Right atrium auricular region (tissue), 2 donors: ENCODE results near the gene INPP5J. TPM values are rescaled to one million over a fixed set of nuclear protein-coding genes. Genes with fewer than 3 reads are reported as not detected.

Experiments used
- DNase-seq: peaks from one replicate; pipeline ENCODE4 v3.0.0-alpha.2; 2019; ENCODE audit warnings: low spot score
- H3K27ac ChIP-seq, 2 donors: fragments of 200-600 bp; sonication (generic); 1 replicate in 1 of 2; 2 replicates in 1 of 2; pipeline ENCODE4 v1.5.1; 2016 to 2019
- H3K27me3 ChIP-seq, 2 donors: fragments of 200-600 bp; sonication (generic); one replicate each; pipeline versions ENCODE4 v1.5.1 to v1.6.0; 2017 to 2019
- H3K36me3 ChIP-seq: fragments of 200-600 bp; sonication (generic); one replicate; pipeline ENCODE4 v1.5.1; 2016
- H3K4me1 ChIP-seq, 2 donors: fragments of 200-600 bp; sonication (generic); one replicate each; pipeline versions ENCODE4 v1.5.1 to v1.6.0; 2017 to 2019
- H3K4me3 ChIP-seq, 2 donors: fragments of 200-600 bp; sonication (generic); 1 replicate in 1 of 2; 2 replicates in 1 of 2; pipeline ENCODE4 v1.5.1; 2017 to 2019; ENCODE audit warnings: mild to moderate bottlenecking in 1 of 2, moderate library complexity in 1 of 2
- H3K9me3 ChIP-seq, 2 donors: fragments of 200-600 bp; sonication (generic); one replicate each; pipeline ENCODE4 v1.5.1; 2019
- total RNA-seq, 2 donors: library from RNA; depleted of rRNA; stranded (reverse); fragments of >200 nt; gene quantifications; one replicate each; pipeline ENCODE4 v1.1.0, GENCODE V29; 2016
- TF ChIP-seq, protein P1 (sequence below), 2 donors: fragments of 200-600 bp; sonication (generic); IDR thresholded peaks; one replicate each; pipeline ENCODE4 v1.5.1; 2019; ENCODE audit warnings: antibody characterized with exemption in 2 of 2

The INPP5J gene
- total RNA-seq, 2 donors from 2014 or later: 17.6 to 26.3 TPM

DNA sequence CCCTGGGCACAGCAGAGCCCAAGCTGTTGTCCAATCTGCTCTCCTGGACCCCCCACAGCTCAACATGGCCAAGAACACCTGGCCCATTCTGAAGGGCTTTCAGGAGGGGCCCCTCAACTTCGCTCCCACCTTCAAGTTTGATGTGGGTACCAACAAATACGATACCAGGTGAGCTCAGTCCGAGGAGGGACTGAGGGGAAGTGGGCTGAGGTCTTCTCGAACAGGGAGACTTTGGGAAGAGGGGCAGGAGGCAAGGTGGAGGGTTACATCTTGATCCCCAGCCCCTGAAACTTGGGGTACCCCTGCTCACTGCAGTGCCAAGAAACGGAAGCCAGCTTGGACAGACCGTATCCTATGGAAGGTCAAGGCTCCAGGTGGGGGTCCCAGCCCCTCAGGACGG, 5.4 kb downstream of the INPP5J start:
- Histone ChIP-seq H3K27me3 (no peaks in the 10 kb centered on the region), H3K27ac (no peak overlapping the region), H3K4me1 (peaks cover 0 to 10% of the 10 kb centered on the region in 2 donors), H3K36me3 (peaks cover 7% of the 10 kb centered on the region), H3K4me3 (no peak overlapping the region), H3K9me3 (no peaks in the 10 kb centered on the region)
- TF ChIP-seq, protein P1, sequence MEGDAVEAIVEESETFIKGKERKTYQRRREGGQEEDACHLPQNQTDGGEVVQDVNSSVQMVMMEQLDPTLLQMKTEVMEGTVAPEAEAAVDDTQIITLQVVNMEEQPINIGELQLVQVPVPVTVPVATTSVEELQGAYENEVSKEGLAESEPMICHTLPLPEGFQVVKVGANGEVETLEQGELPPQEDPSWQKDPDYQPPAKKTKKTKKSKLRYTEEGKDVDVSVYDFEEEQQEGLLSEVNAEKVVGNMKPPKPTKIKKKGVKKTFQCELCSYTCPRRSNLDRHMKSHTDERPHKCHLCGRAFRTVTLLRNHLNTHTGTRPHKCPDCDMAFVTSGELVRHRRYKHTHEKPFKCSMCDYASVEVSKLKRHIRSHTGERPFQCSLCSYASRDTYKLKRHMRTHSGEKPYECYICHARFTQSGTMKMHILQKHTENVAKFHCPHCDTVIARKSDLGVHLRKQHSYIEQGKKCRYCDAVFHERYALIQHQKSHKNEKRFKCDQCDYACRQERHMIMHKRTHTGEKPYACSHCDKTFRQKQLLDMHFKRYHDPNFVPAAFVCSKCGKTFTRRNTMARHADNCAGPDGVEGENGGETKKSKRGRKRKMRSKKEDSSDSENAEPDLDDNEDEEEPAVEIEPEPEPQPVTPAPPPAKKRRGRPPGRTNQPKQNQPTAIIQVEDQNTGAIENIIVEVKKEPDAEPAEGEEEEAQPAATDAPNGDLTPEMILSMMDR (IDR thresholded peaks at IDR 0.05): no peak
- DNase-seq: no peak

DNA sequence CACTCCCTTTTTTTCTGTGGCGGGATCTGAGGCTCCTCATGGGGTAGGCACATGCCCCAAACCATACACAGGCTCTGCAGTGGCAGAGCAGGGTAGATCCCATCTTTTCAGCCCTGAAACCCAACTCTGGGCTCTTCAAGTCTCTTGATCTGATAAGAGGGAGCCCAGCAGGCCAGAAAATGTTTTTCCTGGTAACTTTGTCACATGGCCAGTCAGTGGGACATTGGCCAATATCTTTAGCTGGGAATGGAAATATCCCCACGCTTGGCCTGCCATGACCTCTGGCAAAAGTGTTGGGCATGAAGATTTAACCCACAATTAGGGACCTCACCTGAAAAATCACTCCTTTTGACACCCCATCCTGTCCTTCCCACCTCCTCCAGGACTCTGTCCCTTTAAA, 8.1 kb downstream of the INPP5J start:
- Histone ChIP-seq H3K4me1 (no peaks in the 10 kb centered on the region), H3K27ac (no peak overlapping the region), H3K36me3 (peaks cover 7% of the 10 kb centered on the region), H3K4me3 (no peak overlapping the region), H3K9me3 (no peaks in the 10 kb centered on the region), H3K27me3 (no peaks in the 10 kb centered on the region)
- no peak for DNase-seq
- TF ChIP-seq, protein P1 (IDR thresholded peaks at IDR 0.05): no peak

DNA sequence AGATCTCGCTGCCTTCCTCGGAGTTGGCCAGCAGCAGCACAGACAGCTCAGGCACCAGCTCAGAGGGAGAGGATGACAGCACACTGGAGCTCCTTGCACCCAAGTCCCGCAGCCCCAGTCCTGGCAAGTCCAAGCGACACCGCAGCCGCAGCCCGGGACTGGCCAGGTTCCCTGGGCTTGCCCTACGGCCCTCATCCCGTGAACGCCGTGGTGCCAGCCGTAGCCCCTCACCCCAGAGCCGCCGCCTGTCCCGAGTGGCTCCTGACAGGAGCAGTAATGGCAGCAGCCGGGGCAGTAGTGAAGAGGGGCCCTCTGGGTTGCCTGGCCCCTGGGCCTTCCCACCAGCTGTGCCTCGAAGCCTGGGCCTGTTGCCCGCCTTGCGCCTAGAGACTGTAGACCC, 11.1 kb downstream of the INPP5J start:
- TF ChIP-seq, protein P1 (IDR thresholded peaks at IDR 0.05): no peak

DNA sequence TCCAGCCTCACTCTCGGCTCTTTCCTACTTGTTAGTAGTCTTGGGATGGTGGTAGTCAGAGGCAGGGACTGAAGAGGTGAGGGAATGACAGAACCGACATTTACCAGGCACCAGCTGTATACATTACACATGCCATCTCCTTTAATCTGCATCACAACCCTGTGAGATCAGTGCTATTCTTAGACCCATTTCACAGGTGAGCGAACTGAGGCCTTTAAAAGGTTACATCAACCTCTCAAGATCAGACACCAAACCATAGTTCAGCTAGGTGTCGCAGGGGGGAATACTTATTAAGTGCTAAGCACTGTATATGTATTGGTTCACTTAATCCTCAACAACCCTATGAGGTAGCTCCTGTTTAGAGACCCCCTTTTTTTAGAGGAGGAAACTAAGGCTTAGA, 11.9 kb downstream of the INPP5J start:
- Histone ChIP-seq H3K27ac (no peak overlapping the region), H3K36me3 (peaks cover 7% of the 10 kb centered on the region), H3K4me1 (no peaks in the 10 kb centered on the region), H3K9me3 (no peaks in the 10 kb centered on the region), H3K27me3 (no peaks in the 10 kb centered on the region), H3K4me3 (no peak overlapping the region)
- DNase-seq: no peak
- TF ChIP-seq, protein P1 (IDR thresholded peaks at IDR 0.05): no peak

More for the DNA sequence above, 11.1 kb downstream of the INPP5J start:
- H3K27ac ChIP-seq: no peak overlapping the region
- peaks cover 7% of the 10 kb centered on the region for H3K36me3 ChIP-seq
- H3K9me3 ChIP-seq: no peaks in the 10 kb centered on the region
- no peaks in the 10 kb centered on the region for H3K4me1 ChIP-seq
- H3K27me3 ChIP-seq: no peaks in the 10 kb centered on the region
- H3K4me3 ChIP-seq: no peak overlapping the region
- DNase-seq: no peak

DNA sequence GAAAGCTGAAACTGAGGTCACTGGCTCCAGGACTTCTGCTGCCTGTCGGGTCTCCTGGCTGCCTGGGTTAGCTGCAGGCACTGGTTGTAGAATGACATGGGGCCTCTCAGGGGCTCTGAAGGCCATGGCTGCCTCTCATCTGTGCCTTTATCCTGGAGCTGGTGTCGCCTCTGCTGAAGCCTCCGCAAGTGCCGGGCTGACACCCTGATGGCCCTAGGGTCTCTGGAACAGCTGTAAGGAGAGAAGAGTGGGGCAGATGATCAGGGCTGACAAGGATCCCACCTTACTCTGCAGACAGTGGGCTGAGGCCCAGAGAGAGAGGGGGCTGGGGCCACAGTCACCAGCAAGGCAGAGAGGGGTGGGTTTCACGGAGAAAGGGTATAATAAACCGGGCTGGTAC, 12.9 kb downstream of the INPP5J start:
- Histone ChIP-seq H3K9me3 (no peaks in the 10 kb centered on the region), H3K36me3 (no peaks in the 10 kb centered on the region), H3K4me1 (no peaks in the 10 kb centered on the region), H3K27me3 (no peaks in the 10 kb centered on the region), H3K4me3 (no peak overlapping the region), H3K27ac (no peak overlapping the region)
- no peak for DNase-seq
- TF ChIP-seq, protein P1 (IDR thresholded peaks at IDR 0.05): no peak

DNA sequence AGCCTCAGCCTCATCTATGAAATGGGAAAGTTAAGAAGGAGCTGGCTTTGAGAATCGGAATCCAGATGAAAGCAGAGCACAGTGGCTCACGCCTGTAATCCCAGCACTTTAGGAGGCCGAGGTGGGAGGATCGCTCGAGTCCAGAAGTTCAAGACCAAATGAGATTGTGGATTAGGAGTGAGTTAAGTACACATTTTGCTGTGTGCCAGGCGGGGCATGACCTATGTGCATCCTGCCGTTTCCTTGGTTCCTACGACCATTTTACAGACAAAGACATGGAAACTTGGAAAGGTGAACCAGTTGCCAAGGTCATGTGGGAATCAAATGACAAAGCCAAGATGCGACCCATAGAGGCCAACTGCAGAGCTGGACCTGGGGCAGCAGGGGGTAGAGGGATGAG, 13.4 kb downstream of the INPP5J start:
- no peak for DNase-seq
- Histone ChIP-seq H3K9me3 (no peaks in the 10 kb centered on the region), H3K4me1 (no peaks in the 10 kb centered on the region), H3K4me3 (no peak overlapping the region), H3K27ac (no peak overlapping the region), H3K27me3 (no peaks in the 10 kb centered on the region), H3K36me3 (no peaks in the 10 kb centered on the region)
- TF ChIP-seq, protein P1 (IDR thresholded peaks at IDR 0.05): no peak
